GM19397 (cell line): ENCODE data around the gene GRID1.
"Not testable (repeated sequence)": the region's sequence is repeated elsewhere in the genome, so short reads cannot be mapped to it uniquely, and the experiment has no call there.

ENCODE experiments used
- ATAC-seq: cut with Tn5 transposase; IDR thresholded peaks from one replicate; pipeline ENCODE4 v1.9.1; 2021; ENCODE audit warnings: mild to moderate bottlenecking, moderate library complexity; ENCODE audit not compliant: unreplicated experiment

GRID1 gene

DNA sequence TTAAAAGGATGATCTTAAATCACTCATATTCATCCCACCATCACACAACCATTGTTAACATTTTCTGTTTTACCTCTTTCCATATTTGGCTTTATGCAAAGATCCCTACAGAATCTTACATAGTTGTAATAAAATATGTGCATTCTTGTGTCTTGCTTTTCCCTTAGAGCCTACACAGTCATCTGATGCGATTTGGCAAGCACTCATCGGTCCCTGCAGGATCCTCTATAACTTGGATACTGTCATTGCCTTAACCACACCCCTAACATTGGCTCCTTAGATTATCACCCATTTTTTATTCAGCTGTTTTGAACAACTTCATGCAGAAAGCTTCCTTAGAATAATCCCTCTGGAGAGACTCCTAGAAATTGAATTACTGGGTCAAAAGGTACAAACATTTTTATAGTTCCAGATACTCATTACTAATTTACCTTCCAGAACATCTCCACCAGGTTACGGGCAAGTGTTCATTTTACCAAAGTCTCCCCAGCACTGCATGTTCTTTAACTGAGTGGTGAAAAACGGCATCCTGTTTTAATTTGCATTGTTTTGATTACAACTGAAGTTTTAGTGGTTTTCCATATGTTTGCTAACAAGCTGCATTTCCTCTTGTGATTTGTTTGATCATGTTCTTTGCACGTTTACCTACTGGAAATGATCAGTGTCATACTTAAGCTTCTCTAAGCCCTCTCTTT lies 268.3 kb downstream of the GRID1 start:
- ATAC-seq: no peak

DNA sequence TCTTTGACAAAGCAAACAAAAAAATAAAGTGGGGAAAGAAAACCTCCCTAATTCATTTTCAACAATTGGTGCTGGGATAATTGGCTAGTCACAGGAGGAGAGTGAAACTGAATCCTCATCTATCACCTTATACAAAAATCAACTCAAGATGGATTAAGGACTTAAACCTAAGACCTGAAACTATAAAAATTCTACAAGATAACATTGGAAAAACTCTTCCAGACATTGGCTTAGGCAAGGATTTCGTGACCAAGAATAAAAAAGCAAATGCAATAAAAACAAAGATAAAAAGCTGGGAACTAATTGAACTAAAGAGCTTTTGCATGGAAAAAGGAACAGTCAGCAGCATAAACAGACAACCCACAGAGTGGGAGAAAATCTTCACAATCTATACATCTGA lies 271.5 kb downstream of the GRID1 start:
- not testable (repeated sequence) for ATAC-seq

- not testable (repeated sequence) for ATAC-seq
These were observed 274.3 kb downstream of the GRID1 start for GRCh38 chr10:86092311-86092710.

- no peak for ATAC-seq
These were observed 275.4 kb downstream of the GRID1 start for GRCh38 chr10:86091216-86091615.

DNA sequence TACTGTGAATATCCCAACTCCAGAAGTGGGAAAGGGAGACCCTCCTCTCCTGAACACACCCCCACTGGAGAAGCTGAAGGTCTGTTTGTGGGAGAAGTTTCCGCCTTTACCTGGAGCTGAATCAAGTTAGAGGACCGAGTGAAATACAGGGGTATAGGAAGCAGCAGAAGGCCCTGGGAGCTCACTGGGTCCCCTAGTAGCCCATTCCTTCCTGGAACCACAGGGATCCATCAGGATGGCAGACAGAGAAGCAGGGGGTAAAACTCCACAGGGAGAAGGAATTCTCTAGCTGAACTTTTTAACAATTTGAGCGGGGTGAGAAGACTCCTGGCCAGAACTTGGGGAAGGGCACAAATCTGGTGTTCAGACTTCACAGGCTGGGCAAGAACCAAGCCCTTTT lies 275.8 kb downstream of the GRID1 start:
- no peak for ATAC-seq

DNA sequence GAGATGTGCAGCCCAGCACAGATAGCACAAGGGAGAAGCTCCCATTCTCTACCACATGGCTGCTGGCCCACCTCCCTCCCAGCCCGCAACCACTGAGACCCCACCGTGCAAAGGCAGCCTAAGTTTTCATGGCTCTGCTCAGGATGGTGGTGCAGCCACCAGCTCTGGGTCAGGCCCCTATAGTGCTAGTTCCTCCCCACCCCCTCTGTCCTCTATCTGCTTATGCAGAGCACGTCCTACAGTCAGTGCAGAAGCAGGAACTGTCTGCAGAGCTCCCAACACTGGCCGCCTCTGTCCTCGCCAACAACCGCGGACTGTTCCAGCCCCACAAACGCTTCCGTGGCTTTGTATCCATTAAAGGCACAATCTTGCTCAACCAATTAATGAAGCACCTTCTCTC lies 278.9 kb downstream of the GRID1 start:
- ATAC-seq: no peak

GRCh38 chr10:86086418-86086817 lies 280.2 kb downstream of the GRID1 start:
- ATAC-seq: no peak

DNA sequence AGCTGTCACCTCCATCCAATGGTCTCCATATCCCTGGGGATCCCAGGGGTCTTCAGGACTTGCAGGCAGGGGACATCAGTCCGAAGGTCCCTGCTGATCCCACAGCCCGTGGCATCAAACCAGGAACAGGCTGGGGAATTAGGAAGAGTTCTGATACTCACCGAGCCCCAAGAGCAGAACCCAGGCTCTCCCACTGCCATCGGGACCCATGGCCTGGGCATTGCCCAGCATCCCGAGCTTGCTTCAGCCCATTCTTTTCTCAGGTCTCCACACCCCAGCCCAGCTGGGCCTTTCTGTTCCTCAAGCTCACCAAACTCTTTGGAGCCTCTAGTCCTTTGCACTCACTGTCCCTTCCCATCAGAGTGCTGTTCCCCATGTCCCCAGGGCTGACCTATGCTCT lies 280.9 kb downstream of the GRID1 start:
- ATAC-seq: no peak

GRCh38 chr10:86085136-86085535 lies 281.5 kb downstream of the GRID1 start:
- no peak for ATAC-seq

- no peak for ATAC-seq
These were observed 282.0 kb downstream of the GRID1 start for GRCh38 chr10:86084585-86084984.

- ATAC-seq: no peak
These were observed 282.9 kb downstream of the GRID1 start for GRCh38 chr10:86083664-86084175.

GRCh38 chr10:86083206-86083605 lies 283.4 kb downstream of the GRID1 start:
- no peak for ATAC-seq

- no peak for ATAC-seq
These were observed 284.0 kb downstream of the GRID1 start for GRCh38 chr10:86082556-86082955.

DNA sequence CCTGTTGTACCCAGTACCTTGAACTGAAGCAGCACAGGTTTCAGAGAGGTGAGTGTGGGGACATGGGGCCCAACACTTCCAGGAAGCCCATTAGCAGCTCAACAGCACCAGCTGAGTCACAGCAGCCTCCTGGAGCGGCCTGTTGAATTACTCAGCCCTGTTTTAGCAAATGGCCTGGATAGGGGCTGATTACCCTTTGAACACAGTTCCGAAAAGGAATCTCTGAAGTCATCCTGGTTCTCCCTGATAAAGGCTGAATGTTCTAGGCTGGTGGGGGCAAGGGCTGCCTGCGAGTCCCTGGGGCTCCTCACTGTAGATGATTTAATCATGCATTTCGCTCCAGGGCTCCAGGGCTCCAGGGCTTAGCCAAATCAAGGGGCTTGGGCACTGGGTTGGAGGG lies 287.5 kb downstream of the GRID1 start:
- no peak for ATAC-seq

DNA sequence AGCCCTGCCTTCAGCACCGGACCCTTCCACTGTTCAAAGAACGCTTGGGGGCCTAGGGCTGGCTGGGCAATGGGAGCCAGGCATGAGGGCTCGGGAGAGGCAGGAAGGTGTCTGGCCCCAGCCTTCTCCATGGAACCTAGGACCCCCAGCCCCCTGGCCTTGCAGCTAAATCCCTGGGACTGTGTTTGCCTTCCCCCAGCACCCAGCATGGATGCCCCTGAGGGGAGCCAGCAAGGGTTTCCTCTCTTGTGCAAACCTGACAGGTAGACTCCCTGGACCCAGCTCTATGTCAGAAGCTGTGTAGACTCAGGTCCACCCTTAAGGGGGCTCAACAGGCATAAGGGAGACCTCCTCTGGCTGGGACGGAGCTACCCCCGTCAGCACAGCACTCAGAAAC lies 288.0 kb downstream of the GRID1 start:
- no peak for ATAC-seq

GRCh38 chr10:86077871-86078638 lies 288.5 kb downstream of the GRID1 start:
- ATAC-seq: no peak

- ATAC-seq: no peak
These were observed 289.3 kb downstream of the GRID1 start for GRCh38 chr10:86077271-86077670.

- not testable (repeated sequence) for ATAC-seq
These were observed 290.1 kb downstream of the GRID1 start for GRCh38 chr10:86076497-86076896.

DNA sequence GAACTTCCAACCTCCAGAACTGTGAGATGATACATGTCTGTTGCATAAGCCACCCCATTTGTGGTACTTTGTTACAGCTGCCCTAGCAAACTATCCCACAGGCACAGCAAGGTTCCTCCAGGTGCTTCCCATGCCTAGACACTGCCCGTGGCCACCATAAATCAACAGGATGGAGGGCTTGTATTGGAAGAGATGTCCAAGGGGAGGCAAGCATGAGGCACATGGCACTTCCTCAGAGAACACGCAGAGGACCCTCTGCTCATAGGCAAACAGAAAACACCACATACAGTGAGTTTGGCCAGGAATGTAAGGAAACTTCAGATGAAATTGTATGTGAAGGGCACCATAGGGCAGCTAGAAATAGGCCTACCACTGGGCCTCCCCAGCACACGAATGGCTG lies 291.1 kb downstream of the GRID1 start:
- no peak for ATAC-seq

GRCh38 chr10:86074294-86074693 lies 292.3 kb downstream of the GRID1 start:
- no peak for ATAC-seq

- no peak for ATAC-seq
These were observed 293.2 kb downstream of the GRID1 start for GRCh38 chr10:86073199-86073977.
